Measurements from ENCODE around the gene CA10. TPM values are rescaled to one million over a fixed set of nuclear protein-coding genes. Genes with fewer than 3 reads are reported as not detected.

Gene CA10
- total and polyA plus RNA-seq, 2 donors (not counting 3 experiments of a cell fraction or from before 2014, with no cell fraction given), result not detected

- BruUV-seq (replicated peaks), result no TSS peak
- Histone ChIP-seq H3K4me3 (replicated peaks in 1 of 3; ENCODE audit: insufficient read depth in 1 of 3, low read depth in 1 of 3, low read length in 3 of 3) (no peak overlapping the region), H3K4me1 (ENCODE audit: control insufficient read depth, extremely low read depth, insufficient read depth, low read length) (no peaks in the 10 kb centered on the region), H4K20me1 (replicated peaks; ENCODE audit: control insufficient read depth, extremely low read depth, insufficient read depth, low read length) (no peaks in the 10 kb centered on the region), H3K36me3 (ENCODE audit: control insufficient read depth in 2 of 2, extremely low read depth in 1 of 2, insufficient read depth in 2 of 2, low read length in 2 of 2) (no peaks in the 10 kb centered on the region), H3K9ac (replicated peaks; ENCODE audit: extremely low read depth, insufficient read depth, low read length) (no peak overlapping the region), H3K79me2 (ENCODE audit: control insufficient read depth, insufficient read depth, low read length) (no peaks in the 10 kb centered on the region), H3K4me2 (ENCODE audit: insufficient read depth, low read length) (no peak overlapping the region), H3K9me1 (replicated peaks; ENCODE audit: control insufficient read depth, extremely low read depth, insufficient read depth, low read length) (no peaks in the 10 kb centered on the region), H3K27ac (ENCODE audit: insufficient read depth, low read depth, low read length) (no peak overlapping the region), H2AFZ (ENCODE audit: low read depth, low read length) (no peak overlapping the region), H3K9me3 (replicated peaks; ENCODE audit: control insufficient read depth, insufficient read depth, low read length) (no peaks in the 10 kb centered on the region), H3K27me3 (ENCODE audit: control insufficient read depth in 2 of 2, insufficient read depth in 2 of 2, low read length in 2 of 2) (no peaks in the 10 kb centered on the region)
- dilution Hi-C loops (cut with MboI; ENCODE audit: extremely low pct_ligation_motif_present, low sequenced_read_pairs), result no loop called here
- POLR2A ChIA-PET, result no interaction called here
- intact Hi-C loops (cut with micrococcal nuclease), result no loop called here
- CTCF ChIA-PET, result interaction anchor here (0.7 kb wide), 1 partner anchor 33 kb away, joined by 3 read pairs; no protein-coding TSS in a partner anchor
- FAIRE-seq (no peak), DNase-seq (ENCODE audit: low read depth, low spot score) (no peak)
- TF ChIP-seq JUN (IDR thresholded peaks at IDR 0.05; ENCODE audit: borderline replicate concordance, insufficient read depth, insufficient read length, low read depth) (no peak), MAX (IDR thresholded peaks at IDR 0.05; ENCODE audit: insufficient read depth, insufficient read length) (no peak), POLR2A (IDR thresholded peaks at IDR 0.05; ENCODE audit: low read depth, low read length) (no peak), FOS (IDR thresholded peaks at IDR 0.05; ENCODE audit: borderline replicate concordance, insufficient read depth, low read length) (no peak), EZH2 (IDR thresholded peaks at IDR 0.05; ENCODE audit: borderline replicate concordance, low read depth, low read length, severe bottlenecking) (no peak), MYC (IDR thresholded peaks at IDR 0.05; ENCODE audit: low read depth, low read length) (no peak), GATA2 (IDR thresholded peaks at IDR 0.05; ENCODE audit: insufficient read depth, insufficient read length, low read depth, low read length) (no peak), POLR2AphosphoS5 (IDR thresholded peaks at IDR 0.05; ENCODE audit: insufficient read depth, low read depth, low read length) (no peak), CTCF (IDR thresholded peaks at IDR 0.05; ENCODE audit: extremely low read depth in 1 of 2, insufficient read depth in 1 of 2, low read depth in 1 of 2, low read length in 2 of 2) (no peak)
Measured at GRCh38 chr17:51617986-51618385, 540.5 kb downstream of the CA10 start.
